Tibial artery (tissue), 4 donors: Measurements from ENCODE around the gene VPS18.

Source experiments
- DNase-seq, 2 donors: peaks; one replicate each; pipeline ENCODE4 v3.0.0-alpha.2; 2019
- H3K27ac ChIP-seq, 2 donors: fragments of 200-600 bp; sonication (generic) in 1 of 2; 1 replicate in 1 of 2; 2 replicates in 1 of 2; pipeline ENCODE4 v1.5.1; 2018 to 2019; ENCODE audit warnings: mild to moderate bottlenecking in 1 of 2
- H3K27me3 ChIP-seq, 2 donors: fragments of 200-600 bp; sonication (generic) in 1 of 2; one replicate each; pipeline versions ENCODE4 v1.5.1 to v1.6.0; 2016 to 2019
- H3K36me3 ChIP-seq, 3 donors: fragments of 200-600 bp; sonication (generic) in 2 of 3; one replicate each; pipeline ENCODE4 v1.5.1; 2016 to 2019; ENCODE audit warnings: mild to moderate bottlenecking in 2 of 3
- H3K4me1 ChIP-seq, 4 donors: fragments of 200-600 bp; sonication (generic) in 2 of 4; 1 replicate in 3 of 4; 2 replicates in 1 of 4; pipeline ENCODE4 v1.5.1; 2016 to 2019
- H3K4me3 ChIP-seq, 2 donors: fragments of 200-600 bp; sonication (generic) in 1 of 2; 1 replicate in 1 of 2; 2 replicates in 1 of 2; pipeline ENCODE4 v1.5.1; 2018 to 2019; ENCODE audit warnings: mild to moderate bottlenecking in 2 of 2
- H3K9me3 ChIP-seq, 3 donors: fragments of 200-600 bp; sonication (generic) in 1 of 3; one replicate each; pipeline ENCODE4 v1.5.1; 2016 to 2019
- CTCF ChIP-seq, 2 experiments: fragments of 200-600 bp in 1 of 2; fragments of 450-650 bp in 1 of 2; IDR thresholded peaks; one replicate each; pipeline ENCODE4 v1.5.1; 2017 to 2019; ENCODE audit warnings: antibody characterized with exemption in 2 of 2, mild to moderate bottlenecking in 1 of 2, moderate library complexity in 1 of 2
- intact Hi-C: fragments of 100-400 bp; cut with DNase I; formaldehyde crosslinking; loops from one replicate; pipeline ENCODE4 v1.15.0; 2023; ENCODE audit warnings: low total_unique reads

Gene VPS18

GRCh38 chr15:40899536-40900207, 5.4 kb downstream of the VPS18 start:
- no peak overlapping the region for H3K27ac ChIP-seq
- H3K36me3 ChIP-seq, result peaks cover 43 to 80% (median 52%) of the 10 kb centered on the region in 3 donors
- no peaks in the 10 kb centered on the region for H3K9me3 ChIP-seq
- intact Hi-C loops, result loop anchor here (10.0 kb wide), 1 partner anchor 215 kb away; the partner anchor contains the start of gene INO80
- H3K27me3 ChIP-seq, result no peaks in the 10 kb centered on the region
- no peak for DNase-seq
- no peak for TF ChIP-seq CTCF (IDR thresholded peaks at IDR 0.05)
- peaks cover 0 to 27% (median 15%) of the 10 kb centered on the region in 4 donors for H3K4me1 ChIP-seq
- no peak overlapping the region for H3K4me3 ChIP-seq

DNA sequence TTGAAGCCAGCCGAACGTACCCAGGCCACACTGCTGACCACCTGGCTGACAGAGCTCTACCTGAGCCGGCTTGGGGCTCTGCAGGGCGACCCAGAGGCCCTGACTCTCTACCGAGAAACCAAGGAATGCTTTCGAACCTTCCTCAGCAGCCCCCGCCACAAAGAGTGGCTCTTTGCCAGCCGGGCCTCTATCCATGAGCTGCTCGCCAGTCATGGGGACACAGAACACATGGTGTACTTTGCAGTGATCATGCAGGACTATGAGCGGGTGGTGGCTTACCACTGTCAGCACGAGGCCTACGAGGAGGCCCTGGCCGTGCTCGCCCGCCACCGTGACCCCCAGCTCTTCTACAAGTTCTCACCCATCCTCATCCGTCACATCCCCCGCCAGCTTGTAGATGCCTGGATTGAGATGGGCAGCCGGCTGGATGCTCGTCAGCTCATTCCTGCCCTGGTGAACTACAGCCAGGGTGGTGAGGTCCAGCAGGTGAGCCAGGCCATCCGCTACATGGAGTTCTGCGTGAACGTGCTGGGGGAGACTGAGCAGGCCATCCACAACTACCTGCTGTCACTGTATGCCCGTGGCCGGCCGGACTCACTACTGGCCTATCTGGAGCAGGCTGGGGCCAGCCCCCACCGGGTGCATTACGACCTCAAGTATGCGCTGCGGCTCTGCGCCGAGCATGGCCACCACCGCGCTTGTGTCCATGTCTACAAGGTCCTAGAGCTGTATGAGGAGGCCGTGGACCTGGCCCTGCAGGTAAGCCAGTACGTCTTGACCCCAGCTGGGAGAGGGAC, 6.2 kb downstream of the VPS18 start:
- TF ChIP-seq CTCF (IDR thresholded peaks at IDR 0.05), result no peak
- intact Hi-C loops, result loop anchor here (10.0 kb wide), 1 partner anchor 214 kb away; the partner anchor contains the start of gene INO80
- Histone ChIP-seq H3K27me3 (no peaks in the 10 kb centered on the region), H3K36me3 (peaks cover 43 to 80% (median 52%) of the 10 kb centered on the region in 3 donors), H3K9me3 (no peaks in the 10 kb centered on the region), H3K4me1 (peaks cover 0 to 22% (median 9%) of the 10 kb centered on the region in 4 donors), H3K27ac (no peak overlapping the region), H3K4me3 (no peak overlapping the region)
- no peak for DNase-seq

DNA sequence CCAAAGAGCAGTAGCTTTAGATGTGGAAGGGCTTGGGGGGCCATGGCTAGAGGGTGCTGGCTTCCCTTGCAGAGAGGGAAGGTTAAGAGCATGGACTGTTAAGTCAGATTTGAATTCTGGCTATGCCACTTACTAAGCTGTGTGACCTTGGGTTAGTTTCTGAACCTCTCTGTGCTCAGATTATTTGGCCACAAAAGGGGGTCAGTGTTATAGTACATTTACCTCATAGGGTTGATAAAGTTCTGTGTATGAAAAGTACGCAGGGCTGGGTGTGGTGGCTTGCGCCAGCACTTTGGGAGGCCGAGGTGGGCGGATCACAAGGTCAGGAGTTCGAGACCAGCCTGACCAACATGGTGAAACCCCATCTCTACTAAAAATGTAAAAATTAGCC, 6.8 kb downstream of the VPS18 start:
- Histone ChIP-seq H3K36me3 (peaks cover 43 to 77% (median 51%) of the 10 kb centered on the region in 3 donors), H3K27ac (no peak overlapping the region), H3K4me1 (peaks cover 3 to 22% (median 9%) of the 10 kb centered on the region in 4 donors), H3K9me3 (no peaks in the 10 kb centered on the region), H3K27me3 (no peaks in the 10 kb centered on the region), H3K4me3 (no peak overlapping the region)
- no peak for DNase-seq
- intact Hi-C loops, result loop anchor here (10.0 kb wide), 1 partner anchor 214 kb away; the partner anchor contains the start of gene INO80
- TF ChIP-seq CTCF (IDR thresholded peaks at IDR 0.05), result no peak

GRCh38 chr15:40902605-40903561, 8.6 kb downstream of the VPS18 start:
- peaks cover 43 to 59% (median 46%) of the 10 kb centered on the region in 3 donors for H3K36me3 ChIP-seq
- no peak overlapping the region for H3K27ac ChIP-seq
- H3K4me3 ChIP-seq, result no peak overlapping the region
- H3K27me3 ChIP-seq, result no peaks in the 10 kb centered on the region
- peak in 1 of 2 donors; percentile 60 for DNase-seq
- intact Hi-C loops, result loop anchor here (10.0 kb wide), 1 partner anchor 212 kb away; the partner anchor contains the start of gene INO80
- no peak for TF ChIP-seq CTCF (IDR thresholded peaks at IDR 0.05)
- H3K4me1 ChIP-seq, result peaks cover 12 to 28% (median 22%) of the 10 kb centered on the region in 4 donors
- no peaks in the 10 kb centered on the region for H3K9me3 ChIP-seq
